ENCODE data around the gene NHSL2.

DNA sequence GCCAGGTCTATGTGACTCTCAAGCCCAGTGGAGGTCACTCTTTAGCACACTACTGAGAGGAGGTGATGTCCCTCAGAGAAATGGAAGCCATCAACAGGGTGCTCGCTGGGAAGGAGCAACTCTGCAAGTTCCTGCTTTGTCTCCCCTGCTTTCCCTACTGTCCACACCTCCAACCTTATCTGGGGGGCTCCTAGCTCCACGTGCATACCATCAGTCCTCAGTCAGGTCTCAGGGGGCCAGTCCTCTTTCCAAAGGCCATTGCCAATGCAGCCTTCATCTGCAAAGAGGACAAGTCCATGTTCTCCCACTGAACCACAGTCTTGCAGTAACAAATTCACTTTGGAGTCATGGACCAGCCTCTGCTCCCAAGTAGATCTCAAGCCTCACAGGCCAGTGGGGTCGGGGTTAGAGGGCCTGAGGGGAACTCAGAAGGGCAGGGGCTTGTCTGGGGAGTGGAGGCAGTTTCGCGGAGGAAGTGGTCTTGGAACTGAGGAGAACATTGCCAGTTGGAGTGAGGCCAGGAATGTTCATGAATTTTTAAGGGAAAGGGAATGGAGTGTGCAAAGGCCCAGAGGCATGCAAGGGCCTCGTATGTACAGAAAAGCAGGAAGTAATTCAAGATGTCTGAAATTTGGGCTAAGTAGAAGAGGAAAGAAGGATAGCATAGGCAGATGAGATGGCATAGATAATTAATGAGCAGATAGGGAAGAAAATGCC, 212.1 kb downstream of the NHSL2 start:
- TF ChIP-seq, protein P1, sequence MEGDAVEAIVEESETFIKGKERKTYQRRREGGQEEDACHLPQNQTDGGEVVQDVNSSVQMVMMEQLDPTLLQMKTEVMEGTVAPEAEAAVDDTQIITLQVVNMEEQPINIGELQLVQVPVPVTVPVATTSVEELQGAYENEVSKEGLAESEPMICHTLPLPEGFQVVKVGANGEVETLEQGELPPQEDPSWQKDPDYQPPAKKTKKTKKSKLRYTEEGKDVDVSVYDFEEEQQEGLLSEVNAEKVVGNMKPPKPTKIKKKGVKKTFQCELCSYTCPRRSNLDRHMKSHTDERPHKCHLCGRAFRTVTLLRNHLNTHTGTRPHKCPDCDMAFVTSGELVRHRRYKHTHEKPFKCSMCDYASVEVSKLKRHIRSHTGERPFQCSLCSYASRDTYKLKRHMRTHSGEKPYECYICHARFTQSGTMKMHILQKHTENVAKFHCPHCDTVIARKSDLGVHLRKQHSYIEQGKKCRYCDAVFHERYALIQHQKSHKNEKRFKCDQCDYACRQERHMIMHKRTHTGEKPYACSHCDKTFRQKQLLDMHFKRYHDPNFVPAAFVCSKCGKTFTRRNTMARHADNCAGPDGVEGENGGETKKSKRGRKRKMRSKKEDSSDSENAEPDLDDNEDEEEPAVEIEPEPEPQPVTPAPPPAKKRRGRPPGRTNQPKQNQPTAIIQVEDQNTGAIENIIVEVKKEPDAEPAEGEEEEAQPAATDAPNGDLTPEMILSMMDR (IDR thresholded peaks at IDR 0.05): no peak
- no peak for TF ChIP-seq POLR2A (IDR thresholded peaks at IDR 0.05)

Measured in thyroid gland (tissue), 4 donors.